Measurements from ENCODE around the gene THAP4. TPM values are rescaled to one million over a fixed set of nuclear protein-coding genes. Genes with fewer than 3 reads are reported as not detected.

The THAP4 gene
- 46.8 and 68.2 TPM in 2 replicates for total RNA-seq

GRCh38 chr2:241637018-241637794 is at the start of gene THAP4, which contains the start of gene ATG4B:
THAP4 (minus strand) TSS chr2:241637158; CDS start chr2:241637017, 141 bp downstream.
ATG4B (plus strand) TSS chr2:241637693; CDS start chr2:241637715, 22 bp downstream.

GRCh38 chr2:241558532-241559322 is 78.2 kb downstream of the THAP4 start, which contains the start of gene BOK:
BOK (plus strand) TSS chr2:241558745; CDS start chr2:241559484, 739 bp downstream.

Other genes starting within 250 kb of the THAP4 start
- gene STK25, start 128.6 kb downstream of the THAP4 start, total RNA-seq, result 170 and 243 TPM in 2 replicates
- 23.3 and 64.8 TPM in 2 replicates for gene BOK, start 78.4 kb downstream of the THAP4 start, total RNA-seq
- 58.7 and 69.3 TPM in 2 replicates for gene ATG4B, start 535 bp upstream of the THAP4 start, total RNA-seq
- 24.0 and 66.8 TPM in 2 replicates for gene DTYMK, start 49.7 kb upstream of the THAP4 start, total RNA-seq
- gene ING5, start 64.9 kb upstream of the THAP4 start, total RNA-seq, result 16.2 and 21.1 TPM in 2 replicates
- 11.4 and 17.1 TPM in 2 replicates for gene D2HGDH, start 97.5 kb upstream of the THAP4 start, total RNA-seq
- 0.64 TPM in 1 of 2 replicates, not detected in the other for gene GAL3ST2, start 139.7 kb upstream of the THAP4 start, total RNA-seq
- gene NEU4, start 172.0 kb upstream of the THAP4 start, total RNA-seq, result 0.08 TPM in 1 of 2 replicates, not detected in the other
- not detected in 2 replicates for gene PDCD1, start 221.7 kb upstream of the THAP4 start, total RNA-seq
- not detected in 2 replicates for gene RTP5, start 232.6 kb upstream of the THAP4 start, total RNA-seq

All from epithelial cell of alveolus of lung (primary cell).